Activated CD4-positive, alpha-beta T cell treated with anti-CD3 and anti-CD28 coated beads for 24 hours (primary cell): ENCODE measurements around the gene ADAMTS12.

Source experiments
- DNase-seq, 2 donors: peaks; one replicate each; pipeline ENCODE4 v3.0.0-alpha.2; 2020; ENCODE audit warnings: low read depth in 2 of 2

Gene ADAMTS12

DNA sequence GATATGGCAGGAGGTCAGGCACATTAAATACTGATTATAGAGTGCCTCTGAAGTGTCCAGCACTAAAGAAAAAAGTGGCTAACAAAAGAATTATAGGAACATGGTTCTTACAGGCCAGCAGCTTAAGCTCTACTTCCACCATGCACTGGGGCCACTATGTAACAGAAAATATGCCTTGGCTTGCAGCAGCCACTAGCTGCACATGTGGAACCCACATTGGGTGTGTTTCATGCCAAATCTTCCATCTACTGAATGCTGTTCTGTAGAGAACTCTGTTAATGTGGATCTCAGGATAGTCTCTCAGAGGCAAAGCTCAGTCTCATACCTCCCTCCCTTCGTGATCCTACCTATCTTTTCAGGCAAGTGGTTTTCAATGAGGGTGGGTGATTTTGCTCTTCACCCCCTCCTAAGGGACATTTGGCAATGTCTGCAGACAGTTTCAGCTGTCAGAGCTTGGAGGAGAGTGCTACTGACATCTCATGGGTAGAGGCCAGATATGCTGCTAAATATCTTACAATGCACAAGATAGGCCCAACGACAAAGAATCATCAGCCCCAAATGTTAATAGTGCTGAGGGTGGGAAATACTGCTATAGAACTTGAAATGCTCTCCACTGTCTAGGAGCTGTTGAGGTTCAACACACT is 232.1 kb downstream of the ADAMTS12 start:
- no peak for DNase-seq

DNA sequence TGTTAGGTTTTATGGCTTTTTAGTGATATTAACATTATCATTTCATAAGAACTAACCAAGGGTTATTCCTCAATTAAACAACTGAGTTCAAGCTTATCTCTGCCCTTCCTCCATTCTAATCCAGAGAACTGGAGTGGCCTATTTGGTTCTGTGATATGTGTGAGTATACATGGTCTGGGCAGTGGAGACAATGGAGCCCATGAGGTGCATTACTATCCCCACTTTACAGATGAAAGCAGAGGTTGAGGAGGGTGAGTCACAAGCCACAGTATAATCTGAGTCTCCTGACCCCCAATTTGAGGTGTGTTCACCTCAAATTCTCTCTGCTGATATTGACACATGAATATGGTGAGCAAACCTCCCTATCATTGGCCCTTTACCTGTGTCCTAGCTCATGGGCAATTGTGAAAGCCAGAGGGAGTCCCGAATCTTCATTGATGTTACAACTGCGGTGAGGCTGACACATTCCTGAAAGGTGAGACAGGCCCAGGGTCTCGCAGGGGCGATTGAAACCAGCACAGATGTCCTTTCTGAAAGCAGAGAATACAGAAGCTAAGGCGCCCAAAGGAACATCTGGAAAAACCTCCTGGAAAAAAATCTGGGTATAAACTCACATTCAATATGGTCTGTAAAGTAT is 233.9 kb downstream of the ADAMTS12 start:
- no peak for DNase-seq

DNA sequence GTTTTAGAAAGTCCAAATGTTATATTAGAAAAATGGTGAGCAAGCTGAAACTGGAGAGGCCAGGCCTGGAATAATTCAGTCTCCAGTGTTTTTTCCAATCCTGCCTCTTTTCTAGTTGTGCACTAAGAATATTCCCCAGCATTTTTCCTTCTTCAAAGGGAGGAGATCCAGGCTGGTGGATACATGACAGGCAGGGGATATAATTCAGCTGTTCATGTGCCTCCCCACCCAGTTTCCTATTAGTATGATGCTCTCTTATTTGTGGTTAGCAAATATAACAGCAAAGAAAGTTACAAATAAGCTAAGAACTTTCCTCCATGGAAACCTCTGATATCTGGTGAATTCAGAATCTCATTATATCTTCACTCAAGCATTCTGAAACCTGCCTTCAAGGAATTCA is 234.6 kb downstream of the ADAMTS12 start:
- no peak for DNase-seq

- DNase-seq, result no peak
Measured at GRCh38 chr5:33650911-33651310, 240.9 kb downstream of the ADAMTS12 start.

DNA sequence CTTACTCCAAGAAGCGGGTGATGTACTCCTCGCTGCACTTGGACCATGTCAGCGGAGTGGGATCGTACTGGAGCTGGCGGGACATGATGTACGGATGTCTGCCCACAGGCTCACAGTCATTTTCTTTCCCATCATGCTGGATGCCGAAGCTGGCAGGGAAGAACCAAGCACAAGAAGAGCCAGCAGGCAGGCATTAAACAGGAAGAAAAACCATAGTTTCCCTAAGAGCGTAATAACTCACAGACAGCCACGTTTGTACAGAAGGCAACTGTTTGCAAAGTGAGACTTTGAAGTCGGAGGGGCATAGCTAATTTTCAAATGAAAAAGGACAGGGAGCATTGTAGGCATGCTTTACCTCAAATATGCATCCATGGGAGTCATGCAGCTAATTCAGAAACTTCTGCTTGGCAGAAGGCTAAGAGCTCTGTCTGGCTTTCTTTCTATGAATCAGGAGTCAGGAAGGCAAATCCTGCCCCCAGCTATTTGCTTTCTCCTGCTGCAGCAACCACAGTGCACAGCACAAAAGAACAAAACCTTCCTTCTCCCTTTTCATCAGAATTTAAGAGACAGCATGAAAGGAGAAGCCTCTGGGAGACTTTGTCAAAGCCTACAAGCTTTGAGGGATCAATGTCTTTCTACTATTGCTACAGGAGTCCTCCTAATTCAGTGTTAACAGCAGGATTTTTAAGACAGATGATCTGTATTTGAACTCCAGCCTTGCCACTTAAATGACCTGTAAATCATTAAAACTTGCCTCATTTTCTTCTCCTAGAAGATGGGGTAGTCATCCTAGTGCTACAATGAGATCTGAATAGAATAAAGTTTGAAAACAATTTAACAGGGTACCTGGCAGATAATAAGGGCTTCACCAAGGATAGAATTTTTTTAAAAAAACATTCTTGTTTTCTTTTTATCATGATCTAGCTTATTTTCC is 242.0 kb downstream of the ADAMTS12 start:
- DNase-seq, result no peak

DNA sequence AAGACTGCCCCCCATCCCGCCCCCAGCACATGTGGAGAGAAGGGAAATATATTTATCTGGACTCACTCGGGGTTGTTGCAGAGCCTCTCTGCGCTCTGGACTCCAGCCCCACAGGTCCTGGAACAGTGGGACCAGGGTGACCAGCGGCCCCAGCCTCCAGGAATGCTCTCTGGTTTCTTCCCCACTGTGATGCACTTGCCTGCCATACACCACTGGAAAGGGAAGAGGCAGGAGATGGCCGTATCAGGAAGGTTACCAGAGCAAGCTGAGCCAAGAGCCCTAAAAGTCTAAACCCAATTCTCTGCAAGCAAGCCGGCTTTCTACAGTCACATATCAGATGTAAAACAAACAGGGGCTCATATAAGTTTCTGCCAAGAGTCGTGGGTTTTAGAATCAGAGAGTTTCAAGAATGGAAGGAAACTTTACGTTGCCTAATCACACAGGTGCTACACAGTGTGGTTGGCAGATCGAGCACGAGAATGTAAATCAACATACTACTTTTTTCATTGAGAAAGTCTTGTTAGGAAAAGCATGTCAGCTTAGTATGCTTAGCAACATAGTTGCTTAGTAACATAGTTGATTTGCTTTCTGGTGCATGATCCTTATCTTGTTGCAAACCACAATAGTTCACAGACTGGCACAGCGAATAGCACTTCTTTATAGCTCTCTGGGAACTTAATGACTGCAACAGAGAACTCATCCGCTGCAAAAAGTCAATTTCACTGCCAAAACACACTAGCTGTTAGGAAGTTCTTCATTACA is 249.9 kb downstream of the ADAMTS12 start:
- DNase-seq, result no peak

GRCh38 chr5:33639474-33639873 is 252.3 kb downstream of the ADAMTS12 start:
- DNase-seq, result no peak

DNA sequence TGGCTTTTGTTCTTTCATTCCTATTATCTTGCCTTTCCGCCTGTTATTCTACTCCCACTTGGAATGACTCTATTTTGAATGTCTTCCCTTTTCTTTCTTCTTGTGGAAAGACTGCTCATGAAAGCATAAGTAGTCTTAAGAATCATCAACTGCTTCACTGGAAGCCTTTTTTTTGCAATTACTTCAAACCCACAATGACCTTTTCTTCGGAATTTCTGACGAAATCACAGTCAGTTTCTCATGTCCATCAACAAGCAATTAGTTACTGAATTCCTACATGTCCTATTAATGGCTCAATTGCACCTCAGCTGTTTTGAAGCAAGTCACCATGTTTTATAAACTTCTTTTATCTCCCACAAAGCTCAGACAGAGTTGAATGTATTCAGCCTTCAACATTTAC is 254.8 kb downstream of the ADAMTS12 start:
- no peak for DNase-seq

DNA sequence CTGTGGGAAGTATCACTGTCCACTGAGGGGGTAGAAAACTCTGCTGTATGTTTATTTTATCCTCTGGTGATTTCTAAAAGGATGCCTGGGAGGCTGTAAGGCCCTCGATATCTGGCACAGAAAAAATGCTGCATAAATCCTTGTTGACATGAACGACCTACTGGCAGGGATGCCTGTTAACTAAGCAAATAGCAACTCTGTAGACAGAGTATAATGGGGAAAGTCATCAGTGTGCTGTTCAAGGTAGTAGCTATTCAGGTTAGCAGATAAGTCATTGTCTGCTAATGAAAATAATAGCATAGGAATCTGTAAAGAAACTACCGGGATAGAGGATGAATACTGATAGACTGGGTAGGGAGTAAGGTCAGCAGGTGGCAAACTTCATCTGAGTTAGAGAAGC is 256.2 kb downstream of the ADAMTS12 start:
- DNase-seq, result no peak

DNA sequence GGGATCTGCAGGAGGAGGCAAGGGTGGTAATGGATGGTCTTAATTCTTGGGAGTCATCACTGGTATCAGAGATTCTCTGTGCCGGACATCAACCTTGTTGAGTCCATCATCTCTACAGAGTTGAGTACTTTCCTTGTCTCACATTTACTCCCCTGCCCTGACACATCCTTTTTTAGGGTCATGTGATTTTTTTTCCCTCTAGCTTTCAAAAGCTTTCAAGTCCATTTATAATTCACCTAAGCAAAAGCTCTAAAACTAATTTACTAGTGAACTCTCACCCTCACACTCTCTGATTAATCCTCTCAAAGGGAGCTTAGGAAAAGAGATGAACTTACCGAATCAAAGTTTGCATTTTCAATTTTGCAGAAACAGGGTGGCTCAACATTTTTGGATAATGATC is 258.1 kb downstream of the ADAMTS12 start:
- no peak for DNase-seq

DNA sequence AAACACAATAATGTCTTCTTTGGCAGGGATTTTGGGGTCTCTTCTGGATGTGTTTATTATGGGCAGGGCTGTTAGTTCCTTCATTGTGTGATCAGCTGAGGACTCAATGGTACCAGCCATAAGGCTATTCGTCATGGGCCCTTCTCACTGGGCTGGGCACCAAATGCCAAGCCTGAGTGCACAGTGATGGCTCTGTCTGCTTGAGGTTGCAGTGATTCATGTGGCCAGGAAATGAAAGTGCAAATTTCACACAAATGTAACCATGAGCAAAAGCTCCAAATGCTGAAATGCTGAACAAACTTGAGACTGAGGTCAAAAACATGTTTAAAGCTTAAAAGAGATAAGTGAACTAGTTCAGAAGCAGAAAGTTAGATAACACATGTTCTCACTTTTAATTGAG is 260.0 kb downstream of the ADAMTS12 start:
- no peak for DNase-seq

DNA sequence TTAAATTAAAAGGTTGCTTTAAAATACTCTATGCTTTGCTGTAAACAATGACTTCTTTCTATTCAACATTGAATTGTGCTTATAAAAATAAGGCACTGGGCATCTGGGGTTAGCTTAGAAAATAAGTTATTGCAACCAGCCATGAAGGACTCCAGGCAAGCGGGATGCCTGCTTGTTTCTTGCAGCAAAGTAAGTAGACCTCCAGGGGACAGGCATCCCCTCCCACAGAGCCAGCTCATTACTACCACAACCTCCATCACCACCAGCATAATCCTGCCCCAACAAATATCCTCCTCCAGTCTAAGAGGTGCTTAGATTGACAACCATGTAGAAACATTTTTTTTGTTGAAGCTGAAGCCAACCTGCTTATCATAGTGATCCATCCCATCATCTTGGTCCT is 260.7 kb downstream of the ADAMTS12 start:
- DNase-seq, result no peak

DNA sequence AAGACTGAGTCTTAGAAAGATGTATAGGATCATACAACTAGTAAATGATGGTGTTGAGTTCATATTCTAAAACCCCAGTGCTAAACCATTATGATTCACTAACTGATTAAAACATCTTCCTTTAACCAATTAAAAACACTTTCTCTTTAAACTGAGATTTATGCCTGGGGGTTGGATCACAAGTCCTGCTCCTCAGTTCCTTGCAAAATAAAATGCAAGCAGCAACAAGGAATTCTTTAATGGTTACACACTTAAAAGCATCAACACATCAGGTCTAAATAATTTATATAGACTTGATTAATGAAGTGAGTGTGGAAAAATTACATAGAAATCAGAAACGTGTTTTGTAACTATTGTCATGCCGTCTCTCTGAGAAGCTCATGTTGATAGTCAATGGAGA is 261.8 kb downstream of the ADAMTS12 start:
- DNase-seq, result no peak

DNA sequence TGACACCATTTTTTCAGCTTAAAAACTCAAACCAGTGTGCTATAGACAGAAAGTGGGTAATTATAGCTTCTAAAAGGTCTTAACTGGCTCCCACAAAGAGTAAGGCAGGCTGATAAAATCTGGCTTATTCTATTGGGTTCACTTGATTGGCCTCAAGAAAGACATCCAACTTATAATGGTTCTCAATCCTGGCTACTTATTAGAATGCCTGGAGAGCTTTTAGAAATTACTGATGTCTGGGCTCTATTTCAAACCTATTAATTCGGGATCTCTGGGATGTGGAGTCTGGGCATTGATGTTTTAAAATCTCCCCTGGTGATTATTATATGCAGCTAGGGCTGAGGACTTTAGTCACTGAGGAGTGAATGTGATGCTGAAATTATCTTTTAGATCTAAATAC is 263.0 kb downstream of the ADAMTS12 start:
- DNase-seq, result no peak

GRCh38 chr5:33621514-33621913 is 270.3 kb downstream of the ADAMTS12 start:
- no peak for DNase-seq

DNA sequence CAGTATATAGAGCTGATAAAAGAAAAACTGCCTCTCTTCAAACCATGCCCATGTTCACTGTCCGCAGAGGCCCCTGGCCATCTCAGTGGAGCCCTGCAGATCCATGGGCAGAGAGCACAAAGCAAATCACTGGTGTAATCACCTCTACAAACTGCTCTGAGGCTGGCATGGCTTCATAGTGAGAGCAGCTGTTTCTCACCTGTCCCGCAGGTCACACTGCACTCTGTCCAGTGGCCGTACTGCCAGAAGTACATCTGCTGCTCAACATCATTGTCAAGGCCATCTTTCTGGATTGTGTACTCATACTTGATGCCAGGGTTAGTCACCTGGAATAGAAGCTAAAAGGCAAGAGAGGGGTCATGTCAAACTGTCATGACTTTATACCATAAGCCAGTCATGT is 277.8 kb downstream of the ADAMTS12 start:
- no peak for DNase-seq

DNA sequence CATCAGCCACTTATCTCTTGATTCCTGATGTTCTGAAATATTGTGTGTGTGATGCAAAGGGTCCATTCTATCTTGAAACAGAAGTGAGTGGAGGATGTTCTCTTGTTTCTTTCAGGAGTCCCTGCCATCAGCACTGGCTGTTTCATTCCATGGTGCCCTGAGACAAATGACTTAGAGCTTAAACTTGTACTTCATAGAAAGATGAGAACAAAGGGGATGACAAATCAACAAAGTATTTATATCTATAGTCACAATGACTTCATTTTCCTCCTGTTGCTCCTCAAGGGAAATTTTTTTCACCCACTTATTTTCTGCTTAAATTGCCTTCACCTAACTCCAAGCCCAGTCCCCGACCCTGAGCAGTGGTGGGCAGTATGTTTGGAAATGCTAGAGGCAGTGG is 279.4 kb downstream of the ADAMTS12 start:
- DNase-seq, result no peak

DNA sequence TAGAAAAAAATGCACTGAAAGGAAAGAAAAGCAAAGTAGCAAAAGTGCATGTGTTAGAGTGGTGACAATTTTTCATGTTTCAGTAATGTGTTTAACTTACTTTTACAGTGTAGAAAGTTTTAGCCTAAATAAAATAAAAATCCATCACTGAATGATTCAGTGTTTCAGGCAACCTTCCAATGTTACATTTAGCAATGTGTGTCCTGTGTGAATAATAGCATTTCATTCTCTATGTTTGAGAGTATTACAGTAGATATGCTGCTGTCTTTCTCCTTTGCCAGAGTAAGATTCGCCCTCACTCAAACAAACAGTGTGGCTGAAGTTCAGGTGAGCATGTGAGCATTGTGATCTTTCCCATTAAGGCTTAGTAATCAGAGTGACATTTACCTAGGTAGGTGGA is 279.9 kb downstream of the ADAMTS12 start:
- no peak for DNase-seq

DNA sequence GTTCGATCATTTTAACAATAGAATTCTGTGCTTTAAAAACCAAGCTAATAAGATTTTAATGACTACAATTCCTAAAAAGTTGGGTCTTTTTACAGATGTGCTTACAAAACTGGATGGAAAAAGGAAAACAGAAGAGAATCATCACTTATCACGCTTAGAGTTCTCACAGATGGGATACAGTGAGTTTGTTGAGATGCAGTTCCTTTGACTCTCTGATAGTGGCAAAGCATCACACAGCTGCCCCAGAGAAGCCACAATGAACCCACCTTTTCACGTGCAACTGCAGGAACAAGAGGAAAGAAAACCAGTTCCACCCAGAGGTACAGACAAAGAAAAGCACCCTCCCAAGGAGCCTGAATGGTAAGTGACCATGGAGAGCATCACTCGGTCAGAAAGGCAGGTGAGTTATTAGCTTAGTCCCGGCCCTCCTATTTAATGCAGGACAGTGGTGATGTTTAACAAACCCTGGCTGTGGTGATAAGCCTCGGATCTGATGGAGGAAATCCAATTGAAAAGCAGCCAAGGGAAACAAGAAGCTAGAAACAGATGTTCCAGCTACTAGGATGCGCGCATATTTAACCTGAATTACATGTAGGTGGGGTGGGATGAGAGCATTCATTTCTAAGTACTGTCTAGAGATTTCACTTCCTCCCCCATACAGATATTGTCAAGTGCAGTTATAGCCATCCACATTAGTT is 283.3 kb downstream of the ADAMTS12 start:
- no peak for DNase-seq

DNA sequence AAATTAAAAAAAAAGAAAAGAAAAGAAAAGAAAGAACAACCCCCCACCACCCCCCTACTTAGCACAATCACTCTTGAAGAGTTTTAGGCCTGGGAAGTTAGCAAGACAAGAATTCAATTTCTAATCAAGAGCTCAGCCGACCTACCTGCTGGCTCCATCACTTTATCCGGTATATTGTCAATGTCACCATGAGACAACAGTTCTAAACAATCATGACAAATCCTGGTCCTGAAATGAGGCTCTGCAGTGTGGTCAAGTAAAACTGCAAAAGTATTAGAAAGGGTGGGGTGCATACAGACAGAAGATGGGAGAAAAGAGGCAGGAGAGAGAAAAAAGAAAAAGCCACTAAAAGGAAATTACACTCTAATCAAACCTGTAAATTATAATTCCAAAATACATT is 287.3 kb downstream of the ADAMTS12 start:
- no peak for DNase-seq

DNA sequence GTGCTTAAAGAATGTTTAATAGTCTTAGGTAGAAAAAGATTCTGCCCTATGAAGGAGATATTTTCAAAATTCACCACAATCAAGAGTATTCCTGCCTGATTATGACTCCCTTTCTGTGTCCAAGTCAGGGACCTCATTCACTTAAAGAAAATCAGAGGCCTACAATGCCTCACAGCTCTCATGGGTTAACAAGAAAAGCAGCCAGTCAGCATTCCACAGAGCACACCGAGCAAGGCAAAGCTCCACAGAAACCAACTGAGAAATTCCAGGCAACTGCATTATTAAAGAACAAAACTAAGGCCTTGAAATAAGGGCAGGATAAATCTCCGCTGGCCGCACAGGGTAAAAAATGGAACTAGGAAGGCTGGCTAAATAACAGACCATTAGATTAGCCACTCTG is 289.9 kb downstream of the ADAMTS12 start:
- no peak for DNase-seq

DNA sequence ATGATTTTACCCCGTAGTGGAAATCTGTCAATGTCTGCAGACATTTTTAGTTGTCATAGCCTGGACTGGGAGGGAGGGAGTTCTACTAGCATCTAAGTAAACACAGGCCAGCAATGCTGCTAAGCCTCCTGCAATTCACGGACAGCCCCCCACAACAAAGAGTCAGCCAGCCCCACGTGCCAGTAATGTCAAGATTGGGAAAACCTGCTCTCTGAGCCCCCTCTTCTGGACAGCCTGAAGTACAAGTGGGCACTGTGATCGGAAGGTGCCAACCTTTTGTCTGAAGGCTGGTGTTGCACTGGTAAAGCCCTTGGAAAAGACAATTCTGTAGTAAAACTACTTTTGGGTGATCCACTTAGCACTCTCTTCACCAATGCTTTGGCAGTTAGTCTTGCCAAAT is 296.5 kb downstream of the ADAMTS12 start:
- DNase-seq, result no peak
